Stimulated activated naive CD8-positive, alpha-beta T cell treated with anti-CD3 and anti-CD28 coated beads, Interleukin-15, amount 100 ng/mL, for 72 hours (primary cell): ENCODE data around the gene PPP2R3B.
"Not testable (repeated sequence)": the region's sequence is repeated elsewhere in the genome, so short reads cannot be mapped to it uniquely, and the experiment has no call there.

Experiments used
- ATAC-seq: fragments of 150-1000 bp; cut with Tn5 transposase; 2 replicates; pipeline ENCODE4 v1.10.0; 2021; ENCODE audit warnings: mild to moderate bottlenecking, moderate library complexity
- DNase-seq, 2 donors: peaks; one replicate each; pipeline ENCODE4 v3.0.0; 2021 to 2022
- H3K27ac Mint-ChIP-seq, 2 donors: one replicate each; pipeline ENCODE4 v1.8.0; 2022; ENCODE audit warnings: mild to moderate bottlenecking in 2 of 2, mixed read lengths in 2 of 2, moderate library complexity in 2 of 2
- H3K27me3 Mint-ChIP-seq: one replicate; pipeline ENCODE4 v1.8.0; 2022; ENCODE audit warnings: mixed read lengths
- H3K4me1 Mint-ChIP-seq: one replicate; pipeline ENCODE4 v1.8.0; 2022; ENCODE audit warnings: mild to moderate bottlenecking, mixed read lengths
- H3K4me3 Mint-ChIP-seq, 2 donors: one replicate each; pipeline ENCODE4 v1.8.0; 2022; ENCODE audit warnings: mild to moderate bottlenecking in 2 of 2, mixed read lengths in 2 of 2, moderate library complexity in 1 of 2
- H3K9me3 Mint-ChIP-seq, 2 donors: one replicate each; pipeline ENCODE4 v1.8.0; 2022; ENCODE audit warnings: mixed read lengths in 2 of 2

The PPP2R3B gene

GRCh38 chrX:355329-356050 is 31.2 kb downstream of the PPP2R3B start:
- H3K9me3 Mint-ChIP-seq = peaks cover 11 to 17% of the 10 kb centered on the region in 2 donors
- H3K27me3 Mint-ChIP-seq = no peaks in the 10 kb centered on the region
- H3K4me3 Mint-ChIP-seq = no peak overlapping the region
- DNase-seq (no peak), ATAC-seq (no peak)
- peaks cover 38% of the 10 kb centered on the region for H3K4me1 Mint-ChIP-seq
- H3K27ac Mint-ChIP-seq = peak overlapping the region; percentile 52 to 54

DNA sequence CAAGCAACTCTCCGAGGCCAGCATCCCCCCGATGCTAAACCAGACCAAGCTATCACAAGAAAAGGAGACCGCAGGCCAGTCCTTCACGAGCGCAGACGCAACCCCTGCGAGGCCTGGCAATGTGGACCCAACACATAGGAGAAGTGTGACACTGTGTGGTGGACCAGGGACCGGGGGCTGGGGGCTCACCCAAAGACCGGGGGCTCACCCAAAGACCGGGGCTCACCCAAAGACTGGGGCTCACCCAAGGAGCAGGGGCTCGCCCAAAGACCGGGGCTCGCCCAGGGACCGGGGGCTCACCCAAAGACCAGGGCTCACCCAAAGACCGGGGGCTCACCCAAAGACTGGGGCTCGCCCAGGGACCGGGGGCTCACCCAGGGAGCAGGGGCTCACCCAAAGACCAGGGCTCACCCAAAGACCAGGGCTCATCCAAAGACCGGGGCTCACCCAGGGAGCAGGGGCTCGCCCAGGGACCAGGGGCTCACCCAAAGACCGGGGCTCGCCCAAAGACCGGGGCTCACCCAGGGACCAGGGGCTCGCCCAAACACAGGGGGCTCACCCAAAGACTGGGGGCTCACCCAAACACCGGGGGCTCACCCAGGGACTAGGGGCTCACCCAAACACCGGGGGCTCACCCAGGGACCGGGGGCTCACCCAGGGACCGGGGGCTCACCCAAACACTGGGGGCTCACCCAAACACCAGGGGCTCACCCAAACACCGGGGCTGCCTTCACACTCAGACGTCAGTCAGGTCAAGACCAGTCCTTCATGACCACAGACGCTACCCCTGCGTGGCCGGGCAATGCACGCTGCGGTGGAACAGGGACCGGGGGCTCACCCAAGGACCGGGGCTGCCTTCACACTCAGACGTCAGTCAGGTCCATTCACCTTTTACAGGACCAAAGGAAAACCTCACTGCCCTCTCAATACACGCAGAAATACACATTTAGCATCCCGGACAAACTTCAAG is 32.9 kb downstream of the PPP2R3B start:
- Mint-ChIP-seq H3K27me3 (no peaks in the 10 kb centered on the region), H3K4me1 (peaks cover 38% of the 10 kb centered on the region), H3K27ac (no peak overlapping the region), H3K9me3 (peaks cover 0 to 8% of the 10 kb centered on the region in 2 donors), H3K4me3 (no peak overlapping the region)
- DNase-seq = no peak
- peak; percentile 13 for ATAC-seq

DNA sequence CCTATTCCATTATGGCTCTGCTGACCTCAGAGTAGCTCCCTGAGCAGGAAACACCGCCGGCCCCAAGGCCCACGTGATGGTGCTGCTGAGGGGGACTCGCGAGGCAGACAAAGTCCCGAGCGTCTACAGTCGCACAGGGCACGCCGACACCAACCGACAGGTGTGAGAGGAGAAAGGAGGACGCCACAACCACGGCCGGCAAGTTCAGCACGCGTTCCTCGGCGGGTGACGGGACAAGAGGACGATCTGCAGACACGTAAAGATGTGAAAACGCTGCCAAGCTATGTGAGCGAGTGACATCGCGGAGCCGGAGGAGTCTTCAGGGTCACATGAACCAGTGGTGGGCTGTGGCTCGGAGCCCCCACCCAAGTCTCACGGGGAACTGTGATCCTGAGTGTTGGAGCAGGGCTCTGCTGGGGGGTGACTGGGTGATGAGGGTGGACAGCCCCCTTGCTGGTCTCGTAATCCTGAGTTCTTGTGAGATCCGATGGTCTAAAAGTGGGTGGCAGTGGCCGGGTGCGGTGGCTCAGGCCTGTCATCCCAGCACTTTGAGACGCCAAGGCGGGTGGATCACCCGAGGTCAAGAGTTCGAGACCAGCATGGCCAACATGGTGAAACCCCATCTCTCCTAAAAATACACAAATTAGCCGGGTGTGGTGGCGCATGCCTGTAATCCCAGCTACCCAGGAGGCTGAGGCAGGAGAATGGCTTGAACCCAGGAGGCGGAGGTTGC is 34.0 kb downstream of the PPP2R3B start:
- no peaks in the 10 kb centered on the region for H3K27me3 Mint-ChIP-seq
- DNase-seq = no peak
- no peak for ATAC-seq
- peak overlapping the region in 1 of 2 donors; percentile 17 for H3K4me3 Mint-ChIP-seq
- H3K9me3 Mint-ChIP-seq = peaks cover 0 to 4% of the 10 kb centered on the region in 2 donors
- H3K27ac Mint-ChIP-seq = peak overlapping the region in 1 of 2 donors; percentile 75
- H3K4me1 Mint-ChIP-seq = peaks cover 30% of the 10 kb centered on the region

GRCh38 chrX:352181-352580 is 34.5 kb downstream of the PPP2R3B start:
- Mint-ChIP-seq H3K9me3 (no peaks in the 10 kb centered on the region), H3K4me3 (no peak overlapping the region), H3K4me1 (peaks cover 24% of the 10 kb centered on the region), H3K27me3 (no peaks in the 10 kb centered on the region), H3K27ac (no peak overlapping the region)
- ATAC-seq (no peak), DNase-seq (no peak)

DNA sequence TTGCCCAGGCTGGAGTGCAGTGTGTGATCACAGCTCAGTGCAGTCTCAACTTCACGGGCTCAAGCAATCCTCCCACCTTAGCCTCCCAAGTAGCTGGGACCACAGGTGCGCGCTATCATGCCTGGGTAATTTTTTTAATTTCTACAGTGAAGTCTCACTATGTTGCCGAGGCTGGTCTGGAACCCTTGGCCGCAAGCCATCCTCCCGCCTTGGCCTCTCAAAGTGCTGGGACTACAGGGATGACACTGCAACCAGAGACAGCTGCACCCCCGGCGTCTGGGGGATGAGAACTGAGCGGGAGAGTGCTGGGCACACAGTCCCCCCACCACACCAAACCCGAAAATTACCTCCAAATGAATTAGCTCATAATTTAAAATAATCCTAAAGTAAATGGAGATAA is 35.0 kb downstream of the PPP2R3B start:
- DNase-seq = no peak
- no peak for ATAC-seq
- H3K9me3 Mint-ChIP-seq = no peaks in the 10 kb centered on the region
- H3K4me3 Mint-ChIP-seq = no peak overlapping the region
- peaks cover 20% of the 10 kb centered on the region for H3K4me1 Mint-ChIP-seq
- no peak overlapping the region for H3K27ac Mint-ChIP-seq
- no peaks in the 10 kb centered on the region for H3K27me3 Mint-ChIP-seq

DNA sequence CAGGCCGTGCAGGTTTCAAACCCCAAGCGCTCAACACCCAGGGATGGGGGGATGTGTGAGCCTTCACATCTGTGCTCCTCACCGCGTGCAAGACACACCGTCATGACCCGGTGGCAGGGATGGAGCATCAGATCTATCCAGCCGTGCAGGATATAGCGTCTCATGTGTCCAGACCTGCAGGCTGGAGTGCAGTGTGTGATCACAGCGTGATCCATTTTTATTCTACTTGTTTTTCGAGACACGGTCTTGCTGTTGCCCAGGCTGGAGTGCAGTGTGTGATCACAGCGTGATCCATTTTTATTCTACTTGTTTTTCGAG is 35.4 kb downstream of the PPP2R3B start:
- not testable (repeated sequence) for DNase-seq, H3K27ac Mint-ChIP-seq, H3K4me3 Mint-ChIP-seq, H3K9me3 Mint-ChIP-seq, H3K27me3 Mint-ChIP-seq, ATAC-seq
- peaks cover 15% of the 10 kb centered on the region for H3K4me1 Mint-ChIP-seq

- Mint-ChIP-seq H3K27ac (peak overlapping the region in 1 of 2 donors; percentile 93), H3K4me3 (no peak overlapping the region), H3K4me1 (peaks cover 13% of the 10 kb centered on the region), H3K27me3 (no peaks in the 10 kb centered on the region), H3K9me3 (no peaks in the 10 kb centered on the region)
- no peak for ATAC-seq
- no peak for DNase-seq
These were observed 36.0 kb downstream of the PPP2R3B start for GRCh38 chrX:350534-351323.

GRCh38 chrX:350148-350533 is 36.6 kb downstream of the PPP2R3B start:
- ATAC-seq (no peak), DNase-seq (no peak)
- Mint-ChIP-seq H3K27ac (peak overlapping the region in 1 of 2 donors; percentile 19), H3K4me1 (peaks cover 7% of the 10 kb centered on the region), H3K4me3 (no peak overlapping the region), H3K9me3 (no peaks in the 10 kb centered on the region), H3K27me3 (no peaks in the 10 kb centered on the region)

GRCh38 chrX:349702-350101 is 37.0 kb downstream of the PPP2R3B start:
- ATAC-seq (no peak), DNase-seq (no peak)
- no peak overlapping the region for H3K4me3 Mint-ChIP-seq
- H3K4me1 Mint-ChIP-seq = peaks cover 3% of the 10 kb centered on the region
- no peak overlapping the region for H3K27ac Mint-ChIP-seq
- no peaks in the 10 kb centered on the region for H3K9me3 Mint-ChIP-seq
- no peaks in the 10 kb centered on the region for H3K27me3 Mint-ChIP-seq

DNA sequence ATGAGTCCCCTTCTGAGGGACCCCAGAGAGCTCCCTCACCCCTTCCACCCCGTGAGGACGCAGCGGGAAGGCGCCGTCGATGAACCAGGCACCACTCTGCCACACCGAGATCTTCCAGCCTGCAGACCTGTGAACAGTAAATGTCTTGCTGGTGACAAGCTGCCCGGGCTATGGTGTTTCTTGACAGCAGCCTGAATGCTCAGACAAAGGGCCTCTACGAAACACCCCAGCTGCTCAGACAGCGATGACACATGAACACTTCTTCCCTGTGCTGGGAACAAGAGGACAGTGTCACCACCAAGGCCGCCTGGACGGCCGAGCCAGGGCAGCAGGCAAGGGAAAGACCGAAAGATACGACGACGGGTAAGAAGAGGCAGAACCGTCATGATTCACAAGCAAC is 37.5 kb downstream of the PPP2R3B start:
- Mint-ChIP-seq H3K9me3 (no peaks in the 10 kb centered on the region), H3K4me3 (no peak overlapping the region), H3K27ac (no peak overlapping the region), H3K4me1 (no peaks in the 10 kb centered on the region), H3K27me3 (no peaks in the 10 kb centered on the region)
- DNase-seq = no peak
- no peak for ATAC-seq

DNA sequence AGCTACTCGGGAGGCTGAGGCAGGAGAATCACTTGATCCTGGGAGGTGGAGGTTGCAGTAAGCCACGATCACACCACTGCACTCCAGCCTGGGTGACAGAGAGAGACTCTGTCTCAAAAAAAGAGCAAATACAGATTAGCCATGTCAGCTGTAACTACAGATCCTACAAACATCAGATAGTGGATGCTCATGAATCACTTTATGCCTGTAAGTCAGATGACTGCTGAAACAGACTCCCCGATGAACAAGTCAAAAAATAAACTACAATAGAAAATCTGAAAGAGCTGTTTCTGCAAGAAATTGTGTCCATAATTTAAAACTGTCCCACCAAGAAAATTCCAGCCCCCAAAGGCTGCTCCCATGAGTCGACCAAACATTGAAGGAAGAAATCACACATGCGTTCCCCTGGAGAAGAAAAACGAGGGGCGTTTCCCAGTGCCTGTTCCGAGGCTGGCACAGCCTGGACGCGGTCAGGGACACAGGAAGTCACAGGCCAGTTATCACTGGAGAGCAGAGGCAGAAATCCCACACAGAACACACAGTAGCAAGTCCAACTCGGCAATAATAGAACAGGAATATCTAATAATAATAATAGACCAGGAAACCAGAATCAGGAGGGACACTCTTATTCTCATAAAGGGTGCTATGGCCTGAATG is 38.1 kb downstream of the PPP2R3B start:
- H3K4me1 Mint-ChIP-seq = no peaks in the 10 kb centered on the region
- DNase-seq (no peak), ATAC-seq (no peak)
- H3K9me3 Mint-ChIP-seq = no peaks in the 10 kb centered on the region
- no peak overlapping the region for H3K4me3 Mint-ChIP-seq
- H3K27ac Mint-ChIP-seq = peak overlapping the region in 1 of 2 donors; percentile 90
- no peaks in the 10 kb centered on the region for H3K27me3 Mint-ChIP-seq

- H3K27me3 Mint-ChIP-seq = no peaks in the 10 kb centered on the region
- DNase-seq = no peak
- no peaks in the 10 kb centered on the region for H3K9me3 Mint-ChIP-seq
- no peaks in the 10 kb centered on the region for H3K4me1 Mint-ChIP-seq
- ATAC-seq = no peak
- no peak overlapping the region for H3K4me3 Mint-ChIP-seq
- H3K27ac Mint-ChIP-seq = no peak overlapping the region
These were observed 39.2 kb downstream of the PPP2R3B start for GRCh38 chrX:347351-348117.

- Mint-ChIP-seq H3K4me1 (no peaks in the 10 kb centered on the region), H3K9me3 (peaks cover 0 to 4% of the 10 kb centered on the region in 2 donors), H3K27me3 (no peaks in the 10 kb centered on the region), H3K27ac (no peak overlapping the region), H3K4me3 (no peak overlapping the region)
- DNase-seq = no peak
- peak; percentile 70 for ATAC-seq
These were observed 40.5 kb downstream of the PPP2R3B start for GRCh38 chrX:346034-346813.
